HCT116 (cell line): ENCODE results near the gene TMEM181. TPM values are rescaled to one million over a fixed set of nuclear protein-coding genes. Genes with fewer than 3 reads are reported as not detected.

Experiments
- ATAC-seq: fragments of 200-7000 bp; cut with Tn5 transposase; 2 replicates; pipeline ENCODE4 v1.9.1; 2020; ENCODE audit warnings: mild to moderate bottlenecking, moderate library complexity
- BruUV-seq: library from RNA; stranded (reverse); fragments of 400-500 nt; replicated peaks from 2 replicates; lab custom pipeline; 2021; lab: Mats Ljungman, UMichigan
- CTCF ChIA-PET: fragments of 300-600 bp; sonication (Branson Sonifier 250); formaldehyde crosslinking; loops from one replicate; lab custom pipeline; 2021; ENCODE audit warnings: antibody characterized with exemption; lab: Charles Lee
- POLR2A ChIA-PET: fragments of 300-600, 350-600 bp; sonication (Branson Sonifier 250); formaldehyde crosslinking; loops from one replicate; lab custom pipeline; 2021; ENCODE audit warnings: antibody characterized with exemption; lab: Charles Lee
- RAD21 ChIA-PET, 2 experiments: fragments of 300-600 bp; sonication (Branson Sonifier 250); formaldehyde crosslinking; loops; one replicate each; lab custom pipeline; 2023; ENCODE audit warnings: low total read pairs in 2 of 2; ENCODE audit not compliant: uncharacterized antibody in 2 of 2, unreplicated experiment in 2 of 2, low non-redundant PET in 1 of 2; lab: Charles Lee
- DNase-seq: peaks from one replicate; pipeline ENCODE4 v3.0.0-alpha.2; 2010; ENCODE audit warnings: low read depth, low spot score
- H2AFZ ChIP-seq: fragments of 200-600 bp; shearing (Covaris generic), sonication (generic); 2 replicates; pipeline ENCODE4 v1.6.1; 2017; ENCODE audit warnings: low read depth, mixed run types, mixed read lengths, antibody characterized with exemption, low read length; ENCODE audit not compliant: poor library complexity, severe bottlenecking
- H3K27ac ChIP-seq: 2 replicates; pipeline ENCODE4 v1.5.1; 2012; ENCODE audit warnings: low read depth, low read length
- H3K27me3 ChIP-seq: fragments of 200-600 bp; sonication (generic); 2 replicates; pipeline ENCODE4 v1.6.1; 2016; ENCODE audit warnings: mixed run types, low read length, mixed read lengths; ENCODE audit not compliant: insufficient read depth
- H3K36me3 ChIP-seq, 2 experiments: fragments of 200-500 bp in 1 of 2; fragments of 200-600 bp in 1 of 2; sonication (Bioruptor generic) in 1 of 2; sonication (generic) in 1 of 2; 2 replicates each; pipeline versions ENCODE4 v1.5.1 to v1.6.1; 2014 to 2016; ENCODE audit warnings: low read length in 2 of 2, inconsistent platforms in 1 of 2, mixed read lengths in 1 of 2, mixed run types in 1 of 2; ENCODE audit not compliant: insufficient read depth in 2 of 2, control insufficient read depth in 1 of 2
- H3K4me1 ChIP-seq, 2 experiments: fragments of 200-600 bp in 1 of 2; sonication (generic) in 1 of 2; 2 replicates each; pipeline versions ENCODE4 v1.5.1 to v1.6.1; 2012 to 2017; ENCODE audit warnings: low read length in 2 of 2, inconsistent platforms in 1 of 2, mild to moderate bottlenecking in 1 of 2, mixed read lengths in 1 of 2, mixed run types in 1 of 2, moderate library complexity in 1 of 2; ENCODE audit not compliant: insufficient read depth in 2 of 2, control insufficient read depth in 1 of 2
- H3K4me2 ChIP-seq: fragments of 200-600 bp; sonication (generic); 2 replicates; pipeline ENCODE4 v1.6.1; 2017; ENCODE audit warnings: mixed run types, low read length, mixed read lengths
- H3K4me3 ChIP-seq, 2 experiments: fragments of 200-600 bp in 1 of 2; sonication (generic) in 1 of 2; replicated peaks in 1 of 2; 2 replicates each; pipeline ENCODE4 v1.5.1; 2011 to 2016; ENCODE audit warnings: low read length in 2 of 2, control low read depth in 1 of 2, low read depth in 1 of 2, mild to moderate bottlenecking in 1 of 2, mixed read lengths in 1 of 2, mixed run types in 1 of 2
- H3K79me2 ChIP-seq: fragments of 200-600 bp; sonication (generic); 2 replicates; pipeline ENCODE4 v1.6.1; 2017; ENCODE audit warnings: mild to moderate bottlenecking, mixed run types, low read length, moderate library complexity, mixed read lengths; ENCODE audit not compliant: insufficient read depth
- H3K9ac ChIP-seq: fragments of 200-600 bp; sonication (generic); 2 replicates; pipeline ENCODE4 v1.6.1; 2016; ENCODE audit warnings: low read length, mixed read lengths
- H3K9me2 ChIP-seq: fragments of 200-600 bp; sonication (generic), shearing (Covaris generic); 2 replicates; pipeline ENCODE4 v1.6.1; 2017; ENCODE audit warnings: mixed run types, mild to moderate bottlenecking, moderate library complexity; ENCODE audit not compliant: insufficient read depth
- H3K9me3 ChIP-seq, 2 experiments: fragments of 200-500 bp in 1 of 2; fragments of 200-600 bp in 1 of 2; sonication (Bioruptor generic) in 1 of 2; sonication (generic) in 1 of 2; 2 replicates each; pipeline ENCODE4 v1.6.1; 2014 to 2017; ENCODE audit warnings: low read length in 2 of 2, mixed read lengths in 2 of 2, inconsistent platforms in 1 of 2, low read depth in 1 of 2, mild to moderate bottlenecking in 1 of 2, mixed run types in 1 of 2, moderate library complexity in 1 of 2; ENCODE audit not compliant: control insufficient read depth in 1 of 2, insufficient read depth in 1 of 2
- H4K20me1 ChIP-seq: fragments of 200-600 bp; sonication (generic), shearing (Covaris generic); 2 replicates; pipeline ENCODE4 v1.6.1; 2017; ENCODE audit warnings: mixed run types, mild to moderate bottlenecking, moderate library complexity; ENCODE audit not compliant: insufficient read depth
- EZH2 ChIP-seq: fragments of 200-600 bp; sonication (generic); IDR thresholded peaks from 2 replicates; pipeline ENCODE4 v1.6.1; 2017; ENCODE audit warnings: antibody characterized with exemption, mixed run types
- POLR2AphosphoS5 ChIP-seq: IDR thresholded peaks from 2 replicates; pipeline ENCODE4 v1.6.1; 2011; ENCODE audit warnings: mild to moderate bottlenecking, low read depth, low read length, moderate library complexity
- RAD21 ChIP-seq: IDR thresholded peaks from 2 replicates; pipeline ENCODE4 v1.6.1; 2012; ENCODE audit warnings: low read depth, mild to moderate bottlenecking
- YY1 ChIP-seq: IDR thresholded peaks from 2 replicates; pipeline ENCODE4 v1.6.1; 2011; ENCODE audit warnings: low read length, low read depth, moderate library complexity, mild to moderate bottlenecking; ENCODE audit not compliant: insufficient replicate concordance; ENCODE audit errors: extremely low read depth
- intact Hi-C: fragments of 100-400 bp; cut with micrococcal nuclease; formaldehyde crosslinking; loops from 2 replicates; pipeline ENCODE4 v1.10.0; 2022
- total RNA-seq: library from RNA; stranded (reverse); gene quantifications from one replicate; pipeline ENCODE4 v1.2.1, GENCODE V29; 2021; ENCODE audit not compliant: unreplicated experiment
- TF ChIP-seq, protein P1 (sequence below): IDR thresholded peaks from 2 replicates; pipeline ENCODE4 v1.6.1; 2011; ENCODE audit warnings: mild to moderate bottlenecking, low read length, moderate library complexity; ENCODE audit not compliant: insufficient replicate concordance; ENCODE audit errors: extremely low read depth
- TF ChIP-seq, protein P2 (sequence below): IDR thresholded peaks from 2 replicates; pipeline ENCODE4 v1.6.1; 2012

TMEM181 gene
- total RNA-seq, 1 experiment from 2014 or later: 34.4 TPM

DNA sequence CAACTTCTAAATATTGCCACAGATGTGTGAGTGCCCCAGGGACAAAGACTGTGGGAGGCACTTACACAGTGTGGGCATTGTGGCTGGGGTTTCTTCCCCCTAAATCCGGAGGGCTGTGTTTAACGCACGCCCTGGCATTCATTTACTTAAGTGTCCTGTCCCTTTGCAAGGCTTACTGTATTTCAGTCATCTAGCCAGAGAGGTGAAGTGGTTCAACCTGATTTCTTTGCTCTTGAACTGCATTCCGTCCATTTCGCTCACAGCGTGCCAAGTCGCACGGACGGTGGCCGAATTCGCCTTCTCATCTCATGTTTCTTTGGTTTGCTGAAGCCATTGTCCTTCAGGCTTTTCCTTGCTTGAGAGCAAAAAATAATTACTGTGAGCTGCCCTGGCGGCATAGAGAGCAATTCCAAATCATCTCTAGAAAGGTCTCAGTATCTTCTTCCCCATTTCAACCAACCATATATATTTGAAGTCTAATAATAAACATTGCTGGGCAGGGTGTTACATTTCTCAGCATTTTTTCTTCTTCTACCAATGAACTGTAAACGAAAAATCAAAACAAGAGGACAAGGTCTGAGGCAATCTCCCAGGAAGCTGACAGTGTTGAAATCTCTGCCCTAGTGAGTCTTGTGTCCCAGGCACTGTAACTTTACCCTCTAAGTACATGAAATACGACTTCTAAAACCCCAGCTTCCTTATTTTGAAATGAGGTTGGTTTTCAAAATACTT lies 106.9 kb downstream of the TMEM181 start:
- Histone ChIP-seq H3K27me3 (no peaks in the 10 kb centered on the region), H3K9ac (no peak overlapping the region), H3K9me3 (no peaks in the 10 kb centered on the region), H3K4me2 (no peak overlapping the region), H3K79me2 (no peaks in the 10 kb centered on the region), H3K36me3 (no peaks in the 10 kb centered on the region; a peak in 1 of 4 replicates), H3K9me2 (no peaks in the 10 kb centered on the region), H4K20me1 (no peaks in the 10 kb centered on the region), H3K27ac (no peak overlapping the region), H3K4me3 (no peak overlapping the region), H3K4me1 (no peaks in the 10 kb centered on the region), H2AFZ (no peak overlapping the region)
- no TSS peak for BruUV-seq
- ChIA-PET RAD21 (no interaction called here), POLR2A (no interaction called here), CTCF (no interaction called here)
- ATAC-seq (no peak), DNase-seq (no peak)
- TF ChIP-seq RAD21 (no peak), YY1 (no peak), POLR2AphosphoS5 (no peak), EZH2 (no peak)
- TF ChIP-seq, protein P1, sequence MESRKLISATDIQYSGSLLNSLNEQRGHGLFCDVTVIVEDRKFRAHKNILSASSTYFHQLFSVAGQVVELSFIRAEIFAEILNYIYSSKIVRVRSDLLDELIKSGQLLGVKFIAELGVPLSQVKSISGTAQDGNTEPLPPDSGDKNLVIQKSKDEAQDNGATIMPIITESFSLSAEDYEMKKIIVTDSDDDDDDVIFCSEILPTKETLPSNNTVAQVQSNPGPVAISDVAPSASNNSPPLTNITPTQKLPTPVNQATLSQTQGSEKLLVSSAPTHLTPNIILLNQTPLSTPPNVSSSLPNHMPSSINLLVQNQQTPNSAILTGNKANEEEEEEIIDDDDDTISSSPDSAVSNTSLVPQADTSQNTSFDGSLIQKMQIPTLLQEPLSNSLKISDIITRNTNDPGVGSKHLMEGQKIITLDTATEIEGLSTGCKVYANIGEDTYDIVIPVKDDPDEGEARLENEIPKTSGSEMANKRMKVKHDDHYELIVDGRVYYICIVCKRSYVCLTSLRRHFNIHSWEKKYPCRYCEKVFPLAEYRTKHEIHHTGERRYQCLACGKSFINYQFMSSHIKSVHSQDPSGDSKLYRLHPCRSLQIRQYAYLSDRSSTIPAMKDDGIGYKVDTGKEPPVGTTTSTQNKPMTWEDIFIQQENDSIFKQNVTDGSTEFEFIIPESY: no peak
- TF ChIP-seq, protein P2, sequence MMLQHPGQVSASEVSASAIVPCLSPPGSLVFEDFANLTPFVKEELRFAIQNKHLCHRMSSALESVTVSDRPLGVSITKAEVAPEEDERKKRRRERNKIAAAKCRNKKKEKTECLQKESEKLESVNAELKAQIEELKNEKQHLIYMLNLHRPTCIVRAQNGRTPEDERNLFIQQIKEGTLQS: no peak
- intact Hi-C loops: no loop called here
